Right cardiac atrium (tissue), 5 donors: ENCODE data around the gene MYH7. TPM values are rescaled to one million over a fixed set of nuclear protein-coding genes. Genes with fewer than 3 reads are reported as not detected.

Experiments
- ATAC-seq, 2 donors: fragments of 200-7000 bp; cut with Tn5 transposase; one replicate each; pipeline versions ENCODE4 v1.8.0 to v1.9.1; 2020; ENCODE audit warnings: moderate library complexity in 2 of 2, mild to moderate bottlenecking in 1 of 2
- DNase-seq, 3 donors: peaks; one replicate each; pipeline ENCODE4 v3.0.0-alpha.2; 2020
- H3K27ac ChIP-seq: one replicate; pipeline ENCODE4 v1.5.1; 2013; ENCODE audit warnings: mild to moderate bottlenecking, low read length, control low read depth, moderate library complexity
- H3K27me3 ChIP-seq: one replicate; pipeline ENCODE4 v1.6.1; 2013; ENCODE audit not compliant: control insufficient read depth, insufficient read depth
- H3K4me1 ChIP-seq: one replicate; pipeline ENCODE4 v1.6.1; 2013; ENCODE audit warnings: low read length; ENCODE audit not compliant: control insufficient read depth, insufficient read depth
- H3K4me3 ChIP-seq: one replicate; pipeline ENCODE4 v1.5.1; 2013; ENCODE audit warnings: low read length, control low read depth
- H3K9me3 ChIP-seq: one replicate; pipeline ENCODE4 v1.6.1; 2013; ENCODE audit warnings: low read length; ENCODE audit not compliant: control insufficient read depth
- WGBS: extraction: QIAGEN DNeasy Blood & Tissue Kit; methylation state at CpG from one replicate; pipeline ENCODE4 v1.1.7; 2013; 5-methylcytosine and 5-hydroxymethylcytosine counted together
- intact Hi-C, 4 donors: fragments of 100-400 bp; cut with DNase I; formaldehyde crosslinking; loops; one replicate each; pipeline versions ENCODE4 v1.11.0 to v1.14.0; 2022 to 2023
- polyA plus RNA-seq: library from polyadenylated mRNA; stranded (reverse); fragments of 200-250 nt; gene quantifications from one replicate; pipeline ENCODE4 v1.2.3, GENCODE V29; 2013
- total RNA-seq, 4 donors: library from RNA; stranded (reverse); fragmentation: NEBNext Ultra II Directional; extraction: Animal tissue kit (Norgen Biotek cat#: 25700); gene quantifications; one replicate each; pipeline ENCODE4 v1.2.1, GENCODE V29; 2021
- donor health status: healthy with polysubstance abuse.
- donor health status: DM: no; HTN: yes; CAD: no.
- donor health status: DM: no; HTN: no; CAD: no.
- donor health status: DM: no; HTN: yes; CAD: no; lungs with severe emphysema.
- donor health status: DM: yes; HTN: yes; CAD: no.

The MYH7 gene
- total and polyA plus RNA-seq, 5 donors: 461 to 2,251 (median 639) TPM

DNA sequence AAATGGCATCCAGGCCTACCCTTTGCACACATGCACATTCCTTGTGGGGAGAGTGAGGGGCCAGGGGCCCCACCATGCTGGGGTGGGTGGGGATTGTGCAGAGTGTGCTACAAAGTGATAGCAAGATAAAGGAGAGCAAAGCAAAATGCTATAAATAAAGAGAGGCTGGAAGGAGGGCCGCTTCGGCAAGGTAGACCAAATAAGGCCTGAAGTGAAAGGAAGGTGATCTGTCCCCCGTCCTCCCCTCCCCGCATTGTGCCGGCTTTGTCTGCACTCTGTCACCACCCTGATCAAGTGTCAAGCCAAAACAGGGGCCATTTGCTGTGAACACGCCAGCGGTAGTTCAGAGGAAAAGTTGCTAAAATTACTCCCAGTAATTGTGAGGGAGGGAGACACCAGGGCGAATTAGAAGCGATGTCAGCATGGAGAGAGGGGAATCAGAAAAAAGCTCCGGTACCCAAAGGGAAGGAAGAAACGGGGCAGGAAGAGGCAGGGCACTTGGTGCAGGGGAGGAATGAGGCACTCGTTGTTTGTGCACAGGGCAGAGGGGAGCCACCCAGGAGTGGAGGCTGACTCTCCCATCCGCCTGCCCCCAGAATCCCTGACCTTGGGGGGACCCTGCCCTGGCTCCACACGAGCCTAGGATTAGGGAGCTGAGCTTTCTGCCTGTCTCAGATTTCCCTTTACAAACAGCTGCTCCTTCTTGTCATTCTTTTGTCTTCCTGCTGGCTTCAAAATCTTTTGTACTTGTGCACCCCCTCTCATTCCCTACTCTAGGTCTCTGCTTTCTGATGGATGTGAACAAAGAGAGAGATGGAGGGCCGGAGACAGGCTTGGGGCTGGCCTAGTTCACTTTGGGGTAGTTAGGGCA lies 2.9 kb upstream of the MYH7 start:
- Histone ChIP-seq H3K4me3 (no peak overlapping the region), H3K9me3 (no peaks in the 10 kb centered on the region), H3K4me1 (peaks cover 12% of the 10 kb centered on the region), H3K27ac (peak overlapping the region; percentile 94), H3K27me3 (no peaks in the 10 kb centered on the region)
- WGBS: 27% methylated on average over 15 of the region's 15 CpGs
- DNase-seq: peak; percentile 50 to 81 (median 77)
- intact Hi-C loops: no loop called here
- peak; percentile 70 to 75 for ATAC-seq

DNA sequence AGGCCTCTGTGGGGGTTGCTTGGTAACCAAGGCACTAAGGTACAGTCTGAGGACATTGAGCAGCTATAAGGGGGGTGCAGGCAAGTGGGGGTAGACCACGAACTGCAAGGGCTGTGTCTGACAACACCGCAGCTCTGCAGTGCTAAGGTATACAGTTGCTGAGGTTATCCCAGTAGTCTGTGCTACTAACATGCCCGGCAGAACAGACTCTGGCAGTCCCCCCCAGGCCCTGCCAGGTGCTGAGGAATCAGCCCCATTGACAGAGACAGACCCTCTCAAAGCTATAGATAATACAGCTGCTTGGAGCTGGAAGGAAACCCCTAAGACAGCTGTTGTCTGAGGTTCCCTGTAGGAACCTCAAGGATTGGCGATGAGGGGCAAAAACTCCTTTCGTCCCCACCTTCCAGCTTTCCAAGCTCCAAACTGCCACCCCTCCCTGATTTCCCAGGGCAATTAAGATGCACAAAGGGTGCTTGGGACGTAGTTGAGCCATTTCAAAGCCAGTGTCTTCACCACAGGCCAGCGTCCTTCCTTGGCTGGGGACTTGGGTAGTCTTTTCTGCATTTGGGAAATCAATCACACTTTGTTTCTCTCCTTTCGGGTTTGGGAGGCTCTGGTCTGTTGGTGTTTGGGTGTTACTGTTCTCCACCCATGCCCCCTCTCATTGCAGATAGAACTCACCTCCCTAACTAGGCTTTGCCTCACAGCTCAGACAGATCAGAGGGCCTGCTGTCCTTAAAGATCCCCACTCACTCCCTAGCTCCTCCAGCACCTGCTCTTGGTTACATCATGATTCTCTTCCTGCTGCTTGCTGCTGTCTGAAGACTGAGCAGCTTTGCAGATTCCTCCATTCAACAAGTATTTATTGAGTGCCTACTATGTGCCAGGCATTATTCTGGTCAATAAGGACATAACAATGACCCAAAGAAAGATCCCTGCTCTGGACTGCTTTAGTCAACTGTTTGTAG lies 2.0 kb upstream of the MYH7 start:
- Histone ChIP-seq H3K27ac (peak overlapping the region; percentile 94), H3K4me3 (no peak overlapping the region), H3K9me3 (no peaks in the 10 kb centered on the region), H3K27me3 (no peaks in the 10 kb centered on the region), H3K4me1 (peaks cover 12% of the 10 kb centered on the region)
- DNase-seq (no peak), ATAC-seq (no peak)
- intact Hi-C loops: no loop called here
- WGBS: 71% methylated on average over 8 of the region's 8 CpGs

DNA sequence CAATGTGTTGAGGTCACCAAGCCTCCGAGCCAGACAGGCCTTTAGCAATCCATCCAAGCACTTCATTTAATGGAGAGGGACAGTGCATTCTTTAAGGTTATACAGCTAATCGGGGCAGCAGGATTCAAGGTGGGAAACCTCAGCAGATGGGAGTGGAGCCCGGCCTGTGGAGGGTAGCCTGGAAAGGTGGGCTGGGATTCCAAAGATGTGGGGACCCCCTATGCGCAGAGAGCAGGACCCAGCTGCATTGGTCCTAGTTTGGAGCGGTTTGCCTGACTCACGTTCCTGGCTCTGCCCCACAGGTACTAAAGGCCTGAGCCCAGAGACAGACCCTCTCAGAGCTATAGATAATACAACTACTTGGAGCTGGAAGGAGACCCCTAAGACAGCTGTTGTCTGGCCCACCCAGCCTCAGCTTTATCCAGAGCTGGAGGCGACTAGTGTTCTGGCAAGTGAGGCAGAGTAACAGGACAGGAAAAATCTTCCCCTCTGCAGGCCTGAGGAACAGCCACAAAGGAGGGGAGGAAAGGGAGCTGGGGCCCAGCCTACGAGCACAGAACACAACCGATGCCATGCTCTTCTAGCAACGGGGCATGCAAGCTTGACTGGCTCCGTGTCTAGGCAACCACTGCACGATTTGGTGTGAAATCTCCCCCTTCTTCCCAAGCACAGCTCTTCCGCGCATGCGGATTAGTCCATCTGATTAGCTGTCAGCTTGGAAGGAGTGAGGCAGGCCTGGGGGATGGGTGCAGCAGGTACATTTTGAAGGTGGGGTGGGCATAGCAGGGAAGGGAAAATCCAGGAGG lies 1.1 kb upstream of the MYH7 start:
- intact Hi-C loops: no loop called here
- 48% methylated on average over 15 of the region's 15 CpGs for WGBS
- Histone ChIP-seq H3K4me3 (no peak overlapping the region), H3K27ac (peak overlapping the region; percentile 94), H3K4me1 (peaks cover 12% of the 10 kb centered on the region), H3K27me3 (no peaks in the 10 kb centered on the region), H3K9me3 (no peaks in the 10 kb centered on the region)
- no peak for DNase-seq
- ATAC-seq: peak in 1 of 2 donors; percentile 2

DNA sequence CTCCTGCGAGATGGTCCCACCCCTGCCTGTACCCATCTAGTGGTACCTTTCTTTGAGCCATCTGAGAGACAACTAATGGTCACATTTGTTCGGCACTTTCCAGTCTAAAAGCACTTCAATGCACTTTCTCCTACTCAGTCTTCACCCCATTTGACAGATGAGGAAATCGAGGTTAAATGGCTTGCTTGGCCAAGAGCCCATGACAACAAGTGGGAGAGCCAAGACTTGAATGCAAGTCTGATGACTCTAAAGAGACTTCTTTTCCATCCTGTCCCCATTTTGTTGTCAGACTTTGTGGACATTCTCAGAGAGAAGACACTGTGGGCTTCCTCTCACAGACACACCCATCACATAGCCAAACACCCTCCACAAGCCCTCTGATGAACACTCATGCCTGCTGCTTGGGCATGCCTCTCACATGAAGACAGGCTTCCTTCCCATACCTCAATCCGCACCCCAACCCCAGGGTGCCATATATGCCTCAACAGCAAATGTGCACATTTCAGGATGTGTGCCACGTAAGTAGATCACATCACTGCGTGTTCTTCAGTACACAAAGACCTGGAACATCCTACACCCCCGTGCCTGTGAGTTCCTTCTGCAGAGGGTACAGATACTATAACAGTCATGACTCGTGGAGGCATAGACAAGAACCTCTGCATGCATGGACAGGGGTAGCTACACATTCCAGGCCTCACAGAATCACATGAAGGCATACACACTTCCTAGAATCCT lies 805 bp downstream of the MYH7 start:
- intact Hi-C loops: no loop called here
- WGBS: 64% methylated on average over 8 of the region's 8 CpGs
- DNase-seq: no peak
- H3K4me1 ChIP-seq: peaks cover 4% of the 10 kb centered on the region
- no peaks in the 10 kb centered on the region for H3K27me3 ChIP-seq
- H3K4me3 ChIP-seq: peak overlapping the region; percentile 44
- H3K9me3 ChIP-seq: no peaks in the 10 kb centered on the region
- peak overlapping the region; percentile 94 for H3K27ac ChIP-seq
- no peak for ATAC-seq

GRCh38 chr14:23433457-23433856 lies 2.0 kb downstream of the MYH7 start:
- Histone ChIP-seq H3K4me1 (peaks cover 4% of the 10 kb centered on the region), H3K27me3 (no peaks in the 10 kb centered on the region), H3K4me3 (peak overlapping the region; percentile 44), H3K27ac (peak overlapping the region; percentile 94), H3K9me3 (no peaks in the 10 kb centered on the region)
- ATAC-seq: no peak
- intact Hi-C loops: no loop called here
- DNase-seq: no peak
- 75% methylated on average over 10 of the region's 10 CpGs for WGBS

DNA sequence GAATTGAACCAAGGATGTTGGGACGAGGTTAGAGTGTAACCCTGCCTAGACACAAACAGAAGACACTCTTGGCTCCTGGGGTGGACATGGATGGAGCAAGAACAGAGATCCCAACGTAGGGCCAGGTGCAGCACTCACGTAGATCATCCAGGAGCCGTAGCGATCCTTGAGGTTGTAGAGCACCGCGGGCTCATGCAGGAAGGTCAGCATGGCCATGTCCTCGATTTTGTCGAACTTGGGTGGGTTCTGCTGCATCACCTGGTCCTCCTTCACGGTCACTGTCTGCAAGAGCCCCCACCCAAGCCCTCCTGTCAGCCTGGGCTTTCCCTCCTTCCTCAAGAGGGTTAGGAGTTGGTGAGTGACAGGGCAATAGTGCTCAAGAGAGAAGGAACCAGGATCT lies 2.5 kb downstream of the MYH7 start:
- ATAC-seq: no peak
- peak overlapping the region; percentile 44 for H3K4me3 ChIP-seq
- DNase-seq: no peak
- H3K27me3 ChIP-seq: no peaks in the 10 kb centered on the region
- H3K4me1 ChIP-seq: peaks cover 4% of the 10 kb centered on the region
- 84% methylated on average over 10 of the region's 10 CpGs for WGBS
- no peaks in the 10 kb centered on the region for H3K9me3 ChIP-seq
- peak overlapping the region; percentile 94 for H3K27ac ChIP-seq
- intact Hi-C loops: no loop called here

DNA sequence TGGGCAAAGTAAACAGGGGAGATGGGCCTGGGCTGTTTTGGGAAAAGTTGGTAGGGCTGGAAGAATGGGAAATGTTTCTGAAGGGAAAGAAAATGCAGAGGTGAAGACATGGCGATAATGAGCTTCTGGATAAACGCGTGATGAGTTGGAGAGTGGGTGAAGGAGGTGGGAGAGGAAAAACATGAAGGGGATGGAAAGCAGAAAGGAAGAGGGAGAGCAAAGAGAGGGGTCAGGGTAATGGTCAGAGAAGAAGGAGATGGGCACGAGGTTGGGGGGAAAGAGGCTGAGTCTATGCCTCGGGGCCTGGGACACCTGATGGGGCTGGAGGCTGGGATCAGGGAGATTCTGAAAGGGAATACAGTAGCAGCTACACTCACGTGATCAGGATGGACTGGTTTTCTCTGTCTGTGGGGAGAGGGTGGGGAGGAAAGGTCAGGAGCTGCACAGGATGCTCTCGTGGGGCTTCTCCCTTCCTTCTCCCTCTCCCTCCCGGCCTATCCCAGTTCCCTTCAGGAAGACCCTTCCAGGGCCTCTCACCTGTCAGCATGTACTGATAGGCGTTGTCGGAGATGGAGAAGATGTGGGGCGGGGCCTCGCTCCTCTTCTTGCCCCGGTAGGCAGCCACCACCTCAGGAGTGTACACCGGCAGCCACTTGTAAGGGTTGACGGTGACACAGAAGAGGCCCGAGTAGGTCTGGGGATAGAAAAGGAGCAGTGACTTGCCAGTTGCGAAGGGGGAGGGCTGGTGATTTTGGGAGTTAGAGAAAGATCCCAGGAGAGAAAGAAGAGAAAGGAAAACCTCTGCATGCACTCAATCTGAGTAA lies 3.1 kb downstream of the MYH7 start:
- Histone ChIP-seq H3K9me3 (no peaks in the 10 kb centered on the region), H3K4me1 (peaks cover 4% of the 10 kb centered on the region), H3K27me3 (no peaks in the 10 kb centered on the region), H3K27ac (peak overlapping the region; percentile 94), H3K4me3 (peak overlapping the region; percentile 44)
- 67% methylated on average over 17 of the region's 17 CpGs for WGBS
- DNase-seq (no peak), ATAC-seq (no peak)
- intact Hi-C loops: no loop called here

GRCh38 chr14:23431486-23431885 lies 4.0 kb downstream of the MYH7 start:
- Histone ChIP-seq H3K4me3 (no peak overlapping the region), H3K27ac (peak overlapping the region; percentile 25), H3K4me1 (peaks cover 4% of the 10 kb centered on the region), H3K27me3 (no peaks in the 10 kb centered on the region), H3K9me3 (no peaks in the 10 kb centered on the region)
- no peak for ATAC-seq
- 81% methylated on average over 10 of the region's 10 CpGs for WGBS
- intact Hi-C loops: no loop called here
- no peak for DNase-seq

DNA sequence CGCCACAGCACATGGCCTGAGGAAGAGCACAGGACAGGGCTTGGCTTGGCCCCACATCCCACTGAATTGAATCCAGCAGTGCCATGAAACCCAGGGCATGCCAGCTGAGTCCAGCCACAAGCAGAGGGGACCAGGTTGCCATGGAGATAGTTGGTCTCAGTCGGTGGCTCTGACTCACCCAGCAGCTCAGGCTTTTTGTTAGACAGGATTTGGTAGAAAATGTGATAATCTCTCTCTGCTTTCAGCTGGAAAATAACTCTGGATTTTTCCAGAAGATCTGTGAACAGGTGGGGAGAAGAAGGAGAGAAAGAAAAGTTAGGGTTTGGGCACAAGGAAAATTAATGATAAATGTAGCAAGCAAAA lies 4.8 kb downstream of the MYH7 start:
- WGBS: 43% methylated on average over 2 of the region's 2 CpGs
- no peak for ATAC-seq
- intact Hi-C loops: no loop called here
- Histone ChIP-seq H3K4me3 (no peak overlapping the region), H3K27ac (peak overlapping the region; percentile 4), H3K9me3 (no peaks in the 10 kb centered on the region), H3K4me1 (no peaks in the 10 kb centered on the region), H3K27me3 (no peaks in the 10 kb centered on the region)
- DNase-seq: no peak
